Suprapubic skin (tissue), 4 donors: ENCODE results near the gene PPM1N. TPM values are rescaled to one million over a fixed set of nuclear protein-coding genes. Genes with fewer than 3 reads are reported as not detected.

Experiments
- DNase-seq, 2 donors: peaks; one replicate each; pipeline ENCODE4 v3.0.0-alpha.2; 2019; ENCODE audit warnings: low spot score in 2 of 2
- H3K27ac ChIP-seq: fragments of 200-600 bp; sonication (generic); one replicate; pipeline ENCODE4 v1.5.1; 2019
- H3K27me3 ChIP-seq: fragments of 200-600 bp; sonication (generic); one replicate; pipeline ENCODE4 v1.5.1; 2019
- H3K36me3 ChIP-seq: fragments of 200-600 bp; sonication (generic); one replicate; pipeline ENCODE4 v1.5.1; 2019
- H3K4me1 ChIP-seq: fragments of 200-600 bp; sonication (generic); one replicate; pipeline ENCODE4 v1.5.1; 2019
- H3K4me3 ChIP-seq: fragments of 200-600 bp; sonication (generic); one replicate; pipeline ENCODE4 v1.5.1; 2019; ENCODE audit warnings: mild to moderate bottlenecking
- H3K9me3 ChIP-seq: fragments of 200-600 bp; sonication (generic); one replicate; pipeline ENCODE4 v1.5.1; 2019
- CTCF ChIP-seq, 2 donors: fragments of 200-600 bp in 1 of 2; fragments of 450-650 bp in 1 of 2; sonication (generic) in 1 of 2; IDR thresholded peaks; one replicate each; pipeline ENCODE4 v1.5.1; 2016 to 2019; ENCODE audit warnings: antibody characterized with exemption in 2 of 2, mild to moderate bottlenecking in 1 of 2, moderate library complexity in 1 of 2
- EP300 ChIP-seq: sonication (generic); formaldehyde crosslinking; IDR thresholded peaks from one replicate; pipeline ENCODE4 v1.6.1; 2017; ENCODE audit warnings: antibody characterized with exemption
- POLR2A ChIP-seq, 2 donors: fragments of 450-650 bp; IDR thresholded peaks; one replicate each; pipeline ENCODE4 v1.6.1; 2017; ENCODE audit warnings: antibody characterized with exemption in 2 of 2, mild to moderate bottlenecking in 2 of 2, moderate library complexity in 2 of 2
- POLR2AphosphoS5 ChIP-seq, 3 donors: sonication (generic); formaldehyde crosslinking; IDR thresholded peaks; one replicate each; pipeline ENCODE4 v1.6.1; 2017; ENCODE audit warnings: antibody characterized with exemption in 3 of 3
- WGBS: methylation state at CpG from one replicate; pipeline ENCODE4 v1.1.5; 2018; 5-methylcytosine and 5-hydroxymethylcytosine counted together
- total RNA-seq, 4 donors: library from RNA; depleted of rRNA; stranded (reverse); fragments of >200 nt; gene quantifications; one replicate each; pipeline ENCODE4 v1.1.0, GENCODE V29; 2016

PPM1N gene
- total RNA-seq, 4 donors from 2014 or later, result 2.9 to 6.3 (median 5.6) TPM

GRCh38 chr19:45499196-45500180, 1.2 kb downstream of the PPM1N start:
- Histone ChIP-seq H3K27ac (no peak overlapping the region), H3K27me3 (no peaks in the 10 kb centered on the region), H3K9me3 (no peaks in the 10 kb centered on the region), H3K4me3 (peak overlapping the region; percentile 35), H3K4me1 (peaks cover 39% of the 10 kb centered on the region), H3K36me3 (no peaks in the 10 kb centered on the region)
- 19% methylated on average over 26 of the region's 37 CpGs for WGBS
- DNase-seq, result no peak
- TF ChIP-seq EP300 (no peak), POLR2AphosphoS5 (IDR thresholded peaks at IDR 0.05) (no peak), CTCF (IDR thresholded peaks at IDR 0.05) (no peak), POLR2A (IDR thresholded peaks at IDR 0.05) (no peak)

- TF ChIP-seq POLR2AphosphoS5 (IDR thresholded peaks at IDR 0.05) (no peak), EP300 (no peak), CTCF (IDR thresholded peaks at IDR 0.05) (no peak), POLR2A (IDR thresholded peaks at IDR 0.05) (no peak)
- Histone ChIP-seq H3K4me1 (peaks cover 37% of the 10 kb centered on the region), H3K36me3 (no peaks in the 10 kb centered on the region), H3K9me3 (no peaks in the 10 kb centered on the region), H3K27ac (no peak overlapping the region), H3K27me3 (no peaks in the 10 kb centered on the region), H3K4me3 (no peak overlapping the region)
- no peak for DNase-seq
- WGBS, result 75% methylated on average over 8 of the region's 8 CpGs
Observed at GRCh38 chr19:45500918-45501729, 2.9 kb downstream of the PPM1N start.

- Histone ChIP-seq H3K36me3 (no peaks in the 10 kb centered on the region), H3K27me3 (no peaks in the 10 kb centered on the region), H3K4me1 (peaks cover 37% of the 10 kb centered on the region), H3K9me3 (no peaks in the 10 kb centered on the region), H3K4me3 (no peak overlapping the region), H3K27ac (no peak overlapping the region)
- DNase-seq, result no peak
- TF ChIP-seq POLR2A (IDR thresholded peaks at IDR 0.05) (no peak), POLR2AphosphoS5 (IDR thresholded peaks at IDR 0.05) (no peak), EP300 (no peak), CTCF (IDR thresholded peaks at IDR 0.05) (no peak)
- 84% methylated on average over 2 of the region's 2 CpGs for WGBS
Observed at GRCh38 chr19:45501730-45502014, 3.4 kb downstream of the PPM1N start.

GRCh38 chr19:45502111-45502510, 3.9 kb downstream of the PPM1N start:
- WGBS, result 78% methylated on average over 5 of the region's 5 CpGs
- peaks cover 39% of the 10 kb centered on the region for H3K4me1 ChIP-seq
- no peak overlapping the region for H3K4me3 ChIP-seq
- H3K9me3 ChIP-seq, result no peaks in the 10 kb centered on the region
- H3K27me3 ChIP-seq, result no peaks in the 10 kb centered on the region
- no peak overlapping the region for H3K27ac ChIP-seq
- TF ChIP-seq POLR2A (IDR thresholded peaks at IDR 0.05) (no peak), POLR2AphosphoS5 (IDR thresholded peaks at IDR 0.05) (no peak), CTCF (IDR thresholded peaks at IDR 0.05) (no peak), EP300 (no peak)
- H3K36me3 ChIP-seq, result no peaks in the 10 kb centered on the region
- DNase-seq, result no peak

- no peak overlapping the region for H3K4me3 ChIP-seq
- H3K36me3 ChIP-seq, result no peaks in the 10 kb centered on the region
- H3K4me1 ChIP-seq, result peaks cover 32% of the 10 kb centered on the region
- TF ChIP-seq CTCF (IDR thresholded peaks at IDR 0.05), result no peak
- H3K27ac ChIP-seq, result no peak overlapping the region
- no peaks in the 10 kb centered on the region for H3K9me3 ChIP-seq
- no peaks in the 10 kb centered on the region for H3K27me3 ChIP-seq
- DNase-seq, result no peak
- WGBS, result 87% methylated on average over 9 of the region's 9 CpGs
Observed at GRCh38 chr19:45503909-45504308, 5.7 kb downstream of the PPM1N start.
